IPS-11a (cell line): ENCODE data around the gene EBI3.
A peak's percentile ranks its signal among the peaks of the same experiment; 100 is the strongest.
"Not testable (repeated sequence)": the region's sequence is repeated elsewhere in the genome, so short reads cannot be mapped to it uniquely, and the experiment has no call there.

Experiments used
- H3K4me3 ChIP-seq: one replicate; pipeline ENCODE4 v1.5.1; 2013; ENCODE audit warnings: low read depth, low read length, control low read depth

The EBI3 gene

DNA sequence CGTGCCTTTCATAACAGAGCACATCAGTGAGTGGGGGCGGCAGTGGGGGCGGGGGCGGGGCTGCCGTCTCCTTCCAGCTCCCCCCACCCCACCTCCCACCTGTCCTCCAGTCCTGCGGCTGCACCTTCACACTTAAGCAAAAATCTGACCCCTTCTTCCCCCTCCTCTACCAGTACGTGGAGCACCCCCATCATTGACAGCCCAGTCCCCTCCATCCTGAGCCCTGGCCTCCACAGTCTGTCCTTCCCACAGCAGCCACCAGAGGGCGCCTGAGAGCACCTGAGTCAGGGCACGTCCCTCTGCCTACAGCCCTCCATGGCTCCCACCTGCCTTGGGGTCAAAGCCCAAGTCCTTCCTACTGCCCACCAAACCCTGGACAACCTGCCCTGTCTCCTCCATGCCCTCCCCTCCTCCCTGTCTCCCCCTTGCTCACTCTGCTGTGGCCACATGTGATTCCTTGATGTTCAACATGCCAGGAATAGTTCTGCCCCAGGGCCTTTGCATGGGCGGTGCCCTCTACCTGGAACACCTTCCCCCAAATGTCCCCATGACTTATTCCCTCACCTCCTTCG lies 4.0 kb downstream of the EBI3 start:
- no peak overlapping the region for H3K4me3 ChIP-seq

DNA sequence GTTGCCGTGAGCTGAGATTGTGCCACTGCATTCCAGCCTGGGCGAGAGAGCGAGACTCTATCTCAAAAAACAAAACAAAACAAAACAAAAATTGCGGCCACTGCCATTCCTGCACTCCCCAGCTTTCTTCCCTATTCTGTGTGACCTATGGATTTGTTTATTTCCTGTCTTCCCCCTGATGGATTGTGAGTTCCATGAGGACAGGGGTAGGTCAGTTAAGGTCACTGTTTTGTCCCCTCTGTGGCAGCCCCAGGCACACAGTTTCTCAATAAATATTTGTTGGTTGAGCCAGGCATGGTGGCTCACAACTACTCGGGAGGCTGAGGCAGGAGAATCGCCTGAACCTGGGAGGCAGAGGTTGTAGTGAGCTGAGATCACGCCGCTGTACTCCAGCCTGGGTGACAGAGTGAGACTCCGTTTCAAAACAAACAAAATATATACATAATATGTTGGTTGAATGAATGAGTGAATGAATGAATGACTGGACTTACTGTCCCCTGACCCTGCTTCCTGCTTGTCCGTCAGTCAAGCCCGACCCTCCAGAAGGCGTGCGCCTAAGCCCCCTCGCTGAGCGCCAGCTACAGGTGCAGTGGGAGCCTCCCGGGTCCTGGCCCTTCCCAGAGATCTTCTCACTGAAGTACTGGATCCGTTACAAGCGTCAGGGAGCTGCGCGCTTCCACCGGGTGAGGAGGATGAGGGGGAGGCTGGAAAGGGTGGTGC lies 5.0 kb downstream of the EBI3 start:
- no peak overlapping the region for H3K4me3 ChIP-seq

DNA sequence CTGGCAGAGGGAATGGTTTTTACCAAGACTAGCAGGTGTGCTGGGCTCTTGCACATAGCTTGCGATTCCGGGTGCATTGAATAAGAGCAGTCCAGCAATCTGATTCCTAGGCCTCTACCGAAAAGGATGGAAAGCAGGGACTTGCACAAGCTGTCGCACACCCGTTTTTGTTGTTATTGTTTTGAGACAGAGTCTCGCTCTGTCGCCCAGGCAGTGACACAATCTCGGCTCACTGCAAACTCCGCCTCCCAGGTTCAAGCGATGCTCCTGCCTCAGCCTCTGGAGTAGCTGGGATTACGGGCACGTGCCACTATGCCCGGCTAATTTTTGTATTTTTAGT lies 5.5 kb downstream of the EBI3 start:
- no peak overlapping the region for H3K4me3 ChIP-seq

DNA sequence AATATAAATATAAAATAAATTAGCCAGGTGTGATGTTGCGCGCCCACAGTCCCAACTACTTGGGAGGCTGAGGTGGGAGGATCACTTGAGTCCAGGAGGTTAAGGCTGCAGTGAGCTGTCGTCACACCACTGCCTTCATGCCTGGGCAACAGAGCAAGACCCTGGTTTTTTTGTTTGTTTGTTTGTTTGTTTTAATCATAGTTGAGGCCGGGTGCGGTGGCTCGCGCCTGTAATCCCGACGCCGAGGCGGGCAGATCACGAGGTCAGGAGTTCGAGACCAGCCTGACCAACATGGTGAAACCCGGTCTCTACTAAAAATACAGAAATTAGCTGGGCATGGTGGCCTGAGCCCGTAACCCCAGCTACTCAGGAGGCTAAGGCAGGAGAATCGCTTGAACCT lies 8.2 kb downstream of the EBI3 start:
- not testable (repeated sequence) for H3K4me3 ChIP-seq

DNA sequence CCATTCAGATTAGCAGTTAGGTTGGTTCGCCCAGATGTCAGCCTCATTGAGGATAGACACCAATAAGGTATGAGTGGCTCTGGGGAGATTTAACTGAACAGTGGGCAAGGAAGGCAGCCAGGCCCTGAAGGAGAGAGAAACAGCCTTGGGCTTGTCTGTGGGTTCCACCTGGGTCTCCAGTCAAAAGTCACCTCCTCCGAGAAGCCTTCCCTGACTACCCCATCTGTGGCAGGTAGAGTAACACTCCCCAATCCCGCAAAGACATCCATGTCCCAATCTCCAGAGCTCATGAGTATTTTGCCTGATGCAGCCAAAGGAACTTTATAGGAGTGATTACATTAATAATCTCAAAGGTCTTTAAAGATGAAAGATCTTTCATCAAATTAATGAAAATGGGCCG lies 9.5 kb downstream of the EBI3 start:
- no peak overlapping the region for H3K4me3 ChIP-seq

DNA sequence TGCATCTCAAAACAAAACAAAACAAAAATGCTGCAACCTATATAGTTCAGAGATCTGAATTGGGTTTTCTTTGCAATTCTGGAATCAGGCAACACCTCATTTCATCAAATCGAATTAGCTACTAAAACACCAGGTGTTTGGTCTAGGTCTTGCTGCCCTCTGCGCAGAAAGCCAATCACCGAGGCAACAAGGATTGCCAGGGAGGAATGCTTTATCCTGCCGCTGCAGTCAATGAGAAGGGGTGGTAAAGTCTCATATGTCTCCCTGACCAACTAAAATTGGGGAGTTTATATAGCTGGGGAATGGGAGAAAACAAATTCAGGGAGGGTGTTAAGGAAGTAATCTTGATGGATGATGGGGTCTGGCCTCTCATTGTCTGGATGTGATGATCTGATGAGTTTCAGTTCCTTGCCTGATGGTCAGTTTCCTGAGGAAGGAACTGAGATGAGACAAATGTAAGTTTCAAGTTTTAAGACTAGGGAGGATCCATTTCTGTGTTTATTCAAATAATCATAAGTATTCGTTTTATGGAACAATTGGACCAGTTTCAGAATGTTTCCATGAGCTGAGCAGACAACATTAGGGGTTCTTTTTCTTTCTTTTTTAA lies 12.6 kb downstream of the EBI3 start:
- no peak overlapping the region for H3K4me3 ChIP-seq

DNA sequence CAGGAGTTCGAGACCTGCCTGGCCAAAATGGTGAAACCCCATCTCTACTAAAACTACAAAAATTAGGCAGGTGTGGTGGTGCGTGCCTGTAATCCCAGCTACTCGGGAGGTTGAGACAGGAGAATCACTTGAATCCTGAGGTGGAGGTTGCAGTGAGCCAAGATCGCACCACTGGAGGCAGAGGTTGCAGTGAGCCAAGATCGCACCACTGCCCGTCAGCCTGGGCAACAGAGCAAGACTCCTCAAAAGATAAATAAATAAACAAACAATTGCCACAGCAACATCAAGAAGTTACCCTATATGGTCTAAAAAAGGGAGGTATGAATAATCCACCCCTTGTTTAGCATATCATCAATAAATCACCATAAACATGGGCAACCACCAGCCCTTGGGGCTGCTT lies 16.6 kb downstream of the EBI3 start:
- not testable (repeated sequence) for H3K4me3 ChIP-seq

DNA sequence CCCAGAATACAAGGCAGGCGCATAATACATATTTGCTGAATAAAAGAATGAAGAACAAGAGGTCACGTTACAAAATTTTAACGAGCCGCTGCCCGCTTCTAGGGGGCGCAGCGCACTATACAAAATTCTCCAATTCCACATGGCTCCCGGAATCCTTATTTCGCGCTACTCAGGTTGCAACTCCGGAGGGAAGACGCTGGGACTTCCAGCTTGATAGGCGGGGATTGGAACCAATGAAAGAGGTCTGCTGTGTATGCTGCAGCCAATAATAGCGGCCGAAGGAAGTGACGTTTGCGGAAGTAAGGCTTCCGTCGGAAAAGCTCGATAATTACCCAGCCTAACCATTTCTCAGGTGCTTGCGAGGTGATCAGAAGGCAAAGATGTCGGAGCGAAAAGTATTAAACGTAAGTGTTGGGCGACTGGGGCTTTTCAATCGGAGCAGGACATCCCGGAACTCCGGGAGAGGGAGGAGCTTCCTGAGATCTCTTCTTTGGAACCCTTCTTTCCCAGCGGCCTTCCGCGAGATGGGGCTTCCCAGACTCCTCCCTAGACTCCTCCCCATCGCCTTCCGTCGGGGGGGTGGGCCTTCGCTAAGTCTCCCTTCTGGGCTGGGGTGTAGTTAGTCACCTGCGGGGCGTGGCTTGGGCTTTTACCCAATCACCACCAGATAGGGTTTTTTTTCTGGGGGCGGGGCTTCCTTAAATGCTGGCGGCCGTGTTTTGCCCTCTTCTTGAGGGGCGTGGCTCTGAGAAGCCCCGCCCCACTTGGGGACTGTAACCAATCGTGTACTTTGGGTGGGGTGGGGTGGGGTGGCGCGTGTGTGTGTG lies 17.7 kb downstream of the EBI3 start, which contains the start of gene YJU2:
YJU2 (plus strand) TSS at position 314 of the 827 bp plus-strand sequence; CDS start at position 381, 67 bp downstream.
- H3K4me3 ChIP-seq, result peak within 1 kb of the TSS; percentile 97

DNA sequence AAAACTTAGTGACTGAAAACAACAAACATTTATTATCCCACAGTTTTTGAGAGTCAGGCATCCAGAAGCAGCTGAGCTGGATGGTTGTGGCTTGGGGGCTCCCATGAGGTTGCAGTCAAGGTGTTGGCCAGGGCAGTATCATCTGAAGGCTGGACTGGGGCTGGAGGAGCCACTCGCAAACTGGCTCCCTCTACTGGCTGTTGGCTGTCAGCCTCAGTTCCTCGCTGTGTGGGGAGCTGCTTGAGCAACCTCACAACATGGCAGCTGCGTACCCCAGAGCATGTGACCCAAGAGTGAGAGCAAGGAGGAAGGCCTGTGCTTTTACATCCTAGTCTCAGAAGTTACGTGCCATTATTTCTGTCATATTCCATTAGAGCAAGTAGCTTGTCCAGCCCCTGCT lies 27.2 kb downstream of the EBI3 start:
- no peak overlapping the region for H3K4me3 ChIP-seq

DNA sequence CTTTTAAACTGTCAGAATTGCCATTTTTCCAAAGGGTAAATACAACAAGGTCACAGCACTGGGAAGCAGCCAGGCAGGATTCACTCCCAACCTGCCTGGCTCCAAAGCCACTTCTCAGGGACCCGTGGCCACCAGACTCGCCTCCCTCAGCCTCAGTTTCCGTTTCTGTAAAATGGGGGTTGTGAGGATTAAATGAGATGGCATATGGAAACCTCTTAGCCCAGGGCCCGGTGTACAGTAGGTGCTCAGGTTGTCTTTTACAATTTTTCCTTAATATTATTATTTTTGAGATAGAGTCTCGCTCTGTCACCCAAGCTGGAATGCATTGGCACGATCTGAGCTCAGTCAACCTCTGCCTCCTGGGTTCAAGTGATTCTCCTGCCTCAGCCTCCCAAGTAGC lies 27.7 kb downstream of the EBI3 start:
- no peak overlapping the region for H3K4me3 ChIP-seq

DNA sequence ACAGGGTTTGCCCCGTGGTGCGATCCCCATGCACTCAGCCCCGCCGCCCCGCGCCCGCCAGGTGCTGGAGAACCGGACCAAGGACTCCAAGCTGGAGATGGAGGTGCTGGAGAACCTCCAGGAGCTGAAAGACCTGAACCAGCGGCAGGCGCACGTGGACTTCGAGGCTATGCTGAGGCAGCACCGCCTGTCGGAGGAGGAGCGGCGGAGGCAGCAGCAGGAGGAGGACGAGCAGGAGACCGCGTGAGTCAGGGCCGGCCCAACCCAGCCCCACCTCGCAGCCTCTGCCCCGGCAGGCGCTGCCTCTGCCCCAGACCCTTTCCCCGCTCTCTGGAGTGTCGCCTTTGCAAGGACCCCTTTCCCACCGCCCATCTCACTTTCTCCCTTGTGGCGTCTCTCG lies 28.9 kb downstream of the EBI3 start:
- no peak overlapping the region for H3K4me3 ChIP-seq

DNA sequence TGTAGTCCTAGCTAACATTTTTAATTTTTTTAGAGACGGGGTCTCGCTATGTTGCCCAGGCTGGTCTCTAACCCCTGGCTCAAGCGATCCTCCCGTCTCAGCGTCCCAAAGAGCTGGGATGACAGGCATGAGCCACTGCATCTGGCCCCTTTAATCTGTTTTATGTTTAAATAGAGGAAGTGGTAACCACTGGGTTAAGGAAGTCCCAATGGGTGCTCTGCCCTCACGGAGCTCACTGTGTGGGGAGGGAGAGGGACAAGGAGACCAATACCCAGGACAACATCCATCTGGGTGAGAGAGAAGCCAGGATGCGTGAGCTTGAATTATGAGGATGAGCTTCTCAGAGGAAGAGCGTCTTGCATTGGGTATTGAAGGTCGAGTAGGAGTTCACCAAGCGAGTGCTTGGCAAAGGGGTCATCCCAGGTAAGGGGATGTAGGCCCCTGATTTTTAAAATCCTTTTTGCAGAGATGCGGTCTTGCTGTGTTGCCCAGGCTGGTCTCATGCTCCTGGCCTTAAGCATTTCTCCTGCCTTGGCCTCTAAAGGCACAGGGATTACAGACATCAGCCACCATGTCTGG lies 31.4 kb downstream of the EBI3 start:
- no peak overlapping the region for H3K4me3 ChIP-seq

DNA sequence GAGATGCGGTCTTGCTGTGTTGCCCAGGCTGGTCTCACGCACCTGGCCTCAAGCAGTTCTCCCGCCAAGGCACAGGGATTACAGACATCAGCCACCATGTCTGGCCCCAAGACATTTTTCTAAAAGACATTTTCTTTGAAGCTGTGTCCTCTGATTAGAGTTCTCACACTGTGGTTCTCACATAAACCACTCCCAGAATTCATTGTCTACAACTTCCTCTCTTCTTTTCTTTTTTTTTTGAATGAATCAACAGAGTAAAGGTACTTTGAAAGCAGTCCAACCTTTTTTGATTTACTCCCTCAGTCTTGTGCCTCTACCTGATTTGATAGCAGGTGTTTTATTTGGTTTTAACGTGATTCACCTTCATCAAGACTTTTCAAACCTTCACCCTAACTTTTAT lies 35.5 kb downstream of the EBI3 start:
- no peak overlapping the region for H3K4me3 ChIP-seq

DNA sequence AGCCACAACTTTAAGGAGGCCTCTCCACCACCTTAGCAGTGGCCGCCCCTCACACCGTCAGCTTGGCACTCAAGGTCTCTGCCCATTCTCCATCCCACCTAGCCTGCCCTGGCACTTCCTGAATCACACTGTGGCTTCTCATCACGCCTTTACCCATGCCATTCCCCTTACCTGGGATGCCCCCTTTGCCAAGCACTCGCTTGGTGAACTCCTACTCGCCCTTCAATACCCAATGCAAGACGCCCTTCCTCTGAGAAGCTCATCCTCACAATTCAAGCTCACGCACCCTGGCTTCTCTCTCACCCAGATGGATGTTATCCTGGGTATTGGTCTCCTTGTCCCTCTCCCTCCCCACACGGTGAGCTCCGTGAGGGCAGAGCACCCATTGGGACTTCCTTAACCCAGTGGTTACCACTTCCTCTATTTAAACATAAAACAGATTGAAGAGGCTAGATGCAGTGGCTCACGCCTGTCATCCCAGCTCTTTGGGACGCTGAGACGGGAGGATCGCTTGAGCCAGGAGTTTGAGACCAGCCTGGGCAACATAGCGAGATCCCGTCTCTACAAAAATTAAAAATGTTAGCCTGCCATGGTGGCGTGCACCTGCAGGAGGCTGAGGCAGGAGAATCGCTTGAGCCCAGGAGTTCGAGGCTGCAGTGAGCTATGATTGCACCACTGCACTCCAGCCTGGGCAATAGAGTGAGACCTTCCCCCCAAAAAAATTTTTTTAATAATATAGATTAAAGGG lies 37.1 kb downstream of the EBI3 start:
- no peak overlapping the region for H3K4me3 ChIP-seq

DNA sequence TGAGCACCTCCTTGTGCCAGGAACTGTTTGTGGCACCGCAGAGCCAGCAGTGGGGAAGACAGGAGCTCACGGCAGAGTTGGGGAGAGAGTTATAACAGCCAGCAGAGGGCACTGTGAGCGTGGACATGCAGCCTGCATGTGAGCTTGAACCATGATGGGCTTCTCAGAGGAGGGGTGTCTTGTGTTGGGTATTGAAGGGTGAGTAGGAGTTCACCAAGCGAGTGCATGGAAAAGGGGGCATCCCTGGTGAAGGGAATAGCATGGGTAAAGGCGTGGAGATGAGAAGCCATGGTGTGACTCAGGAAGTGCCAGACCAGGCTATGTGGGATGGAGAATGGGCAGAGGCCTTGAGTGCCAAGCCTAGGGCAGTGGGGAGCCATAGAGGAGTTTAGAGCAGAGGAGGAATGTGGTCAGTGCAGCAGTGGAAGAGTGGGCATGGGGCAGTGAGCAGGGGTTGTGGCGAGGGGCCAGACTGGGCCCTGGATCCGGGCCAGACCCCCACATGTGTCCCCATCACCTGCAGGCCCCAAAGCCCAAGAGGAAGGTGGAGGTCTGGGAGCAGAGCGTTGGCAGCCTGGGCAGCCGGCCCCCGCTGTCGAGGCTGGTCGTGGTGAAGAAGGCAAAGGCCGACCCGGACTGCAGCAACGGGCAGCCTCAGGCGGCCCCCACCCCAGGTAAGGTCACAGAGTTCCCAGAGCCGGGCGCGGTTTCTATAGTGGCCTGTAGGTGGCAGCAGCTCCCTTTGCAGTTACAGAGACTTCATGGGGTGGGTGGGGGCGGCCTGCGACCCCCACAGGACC lies 38.0 kb downstream of the EBI3 start:
- no peak overlapping the region for H3K4me3 ChIP-seq

DNA sequence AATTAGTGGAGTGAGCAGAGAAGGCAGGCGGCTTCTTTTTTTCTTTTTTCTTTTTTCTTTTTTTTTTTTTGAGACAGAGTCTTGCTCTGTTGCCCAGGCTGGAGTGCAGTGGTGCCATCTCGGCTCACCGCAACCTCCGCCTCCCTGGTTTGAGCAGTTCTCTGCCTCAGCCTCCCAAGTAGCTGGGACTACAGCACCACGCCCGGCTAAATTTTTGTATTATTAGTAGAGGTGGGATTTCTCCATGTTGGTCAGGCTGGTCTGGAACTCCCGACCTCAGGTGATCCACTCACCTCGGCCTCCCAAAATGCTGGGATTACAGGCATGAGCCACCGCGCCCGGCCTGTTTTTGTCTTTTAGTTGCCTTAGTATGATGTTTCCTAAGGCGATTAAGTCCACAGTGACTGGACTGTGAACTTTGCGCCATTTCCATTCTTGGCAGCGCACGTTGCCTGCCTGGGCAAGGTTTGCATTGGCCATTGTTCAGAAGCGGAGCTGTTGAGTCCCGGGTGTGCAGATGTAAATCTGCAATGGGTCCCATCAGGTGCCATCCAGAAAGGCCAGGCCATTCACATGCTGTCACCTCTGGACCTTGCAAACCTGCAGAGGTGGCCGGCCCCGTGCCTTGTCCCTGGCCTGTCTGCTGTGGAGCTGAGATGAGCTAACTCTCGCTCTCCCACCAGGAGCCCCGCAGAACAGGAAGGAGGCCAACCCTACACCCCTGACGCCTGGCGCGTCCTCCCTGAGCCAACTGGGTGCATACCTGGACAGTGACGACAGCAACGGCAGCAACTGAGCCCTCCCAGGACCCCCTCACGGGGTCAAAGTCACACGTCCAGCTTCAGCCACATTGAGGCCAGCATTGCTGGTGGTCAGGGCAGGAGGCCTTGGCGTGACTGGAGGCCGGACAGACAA lies 38.8 kb downstream of the EBI3 start:
- no peak overlapping the region for H3K4me3 ChIP-seq

DNA sequence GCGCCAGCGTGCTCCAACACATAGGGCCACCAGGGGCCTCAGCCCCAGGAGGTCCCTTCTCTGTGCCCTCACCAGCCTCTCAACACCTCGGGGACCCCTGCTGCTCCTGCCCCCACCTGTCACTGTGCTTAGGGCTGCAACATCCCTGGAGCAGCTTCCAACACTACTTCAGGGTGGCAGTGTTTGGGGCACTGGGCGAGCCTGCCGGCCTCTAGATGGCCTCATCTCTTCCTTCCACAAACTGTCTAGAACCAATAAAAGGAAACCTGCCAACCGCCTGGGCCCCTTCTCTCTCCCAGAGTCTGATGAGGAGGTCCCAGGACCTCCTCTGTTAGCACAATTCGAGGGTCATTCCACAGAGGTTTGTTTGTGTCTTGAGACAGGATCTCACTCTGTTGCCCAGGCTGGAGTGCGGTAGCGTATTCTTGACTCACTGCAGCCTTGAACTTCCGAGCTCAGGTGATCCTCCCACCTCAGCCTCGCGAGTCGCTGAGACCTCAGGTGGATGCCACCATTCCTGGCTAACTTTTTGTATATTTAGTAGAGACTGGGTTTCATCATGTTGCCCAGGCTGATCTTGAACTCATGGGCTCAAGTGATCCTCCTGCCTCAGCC lies 39.6 kb downstream of the EBI3 start:
- H3K4me3 ChIP-seq, result no peak overlapping the region

DNA sequence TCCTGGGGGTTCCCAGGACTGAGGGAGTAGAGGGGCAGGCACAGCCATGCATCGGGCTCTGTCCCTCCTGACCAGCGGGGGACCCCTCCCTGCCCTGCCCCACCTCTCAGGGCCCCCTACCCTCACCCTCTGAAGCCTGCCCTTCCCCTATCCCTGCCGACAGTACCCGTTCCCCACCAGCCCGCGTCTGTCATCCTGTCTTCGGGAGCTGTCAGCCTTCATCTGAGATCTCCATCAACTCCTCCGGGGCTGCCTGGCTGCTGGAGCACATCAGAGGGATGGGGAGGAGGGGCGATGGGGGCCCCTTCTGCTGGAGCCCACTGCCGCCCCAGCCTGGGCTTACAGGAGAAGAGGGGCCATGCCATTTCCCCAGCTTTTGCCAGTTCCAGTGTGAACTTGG lies 43.6 kb downstream of the EBI3 start:
- no peak overlapping the region for H3K4me3 ChIP-seq
